A204.1 (cell line): ENCODE results near the gene EARS2.

Source experiments
- FAIRE-seq: peaks from 2 replicates; lab custom pipeline; 2012; peaks lifted over from hg19 to GRCh38; lab: Jason Lieb, UNC

Gene EARS2

DNA sequence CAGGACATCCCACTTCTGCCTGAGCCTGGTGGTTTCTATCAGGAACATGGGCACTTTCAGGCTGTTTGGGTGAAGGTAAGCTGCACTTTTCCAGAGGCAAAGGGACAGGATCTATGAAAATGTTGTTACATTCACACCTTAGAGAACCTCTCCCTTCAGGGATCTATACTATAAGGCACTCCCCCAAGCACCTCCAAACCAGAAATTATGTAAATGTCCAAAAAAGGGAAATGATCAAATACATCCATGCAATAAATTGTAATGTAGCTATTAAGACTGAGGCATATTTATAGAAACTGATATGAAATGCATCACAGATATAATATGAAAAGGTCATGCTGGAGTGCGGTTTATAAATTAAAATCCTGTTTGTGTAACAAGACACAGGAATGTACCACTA lies 80.9 kb downstream of the EARS2 start:
- FAIRE-seq: no peak
